Keratinocyte (primary cell): ENCODE data around the gene VAV2. TPM values are rescaled to one million over a fixed set of nuclear protein-coding genes. Genes with fewer than 3 reads are reported as not detected.

Experiments
- DNase-seq: peaks from one replicate; pipeline ENCODE4 v3.0.0-alpha.2; 2011; ENCODE audit warnings: low read depth, missing footprints, low spot score
- FAIRE-seq: peaks from 2 replicates; lab custom pipeline; 2011; peaks lifted over from hg19 to GRCh38; lab: Jason Lieb, UNC
- H2AFZ ChIP-seq: 2 replicates; pipeline ENCODE4 v1.6.0; 2012; ENCODE audit warnings: low read length, control low read depth, inconsistent platforms; ENCODE audit not compliant: control insufficient read depth
- H3K27ac ChIP-seq: 2 replicates; pipeline ENCODE4 v1.5.1; 2011; ENCODE audit warnings: low read length; ENCODE audit not compliant: control insufficient read depth, insufficient read depth
- H3K27me3 ChIP-seq: 3 replicates; pipeline ENCODE4 v1.6.0; 2011; ENCODE audit warnings: low read length; ENCODE audit not compliant: control insufficient read depth, insufficient read depth; ENCODE audit errors: extremely low read depth
- H3K36me3 ChIP-seq, 2 experiments: 2 replicates in 1 of 2; 3 replicates in 1 of 2; pipeline ENCODE4 v1.5.1; 2011; ENCODE audit warnings: low read length in 2 of 2, mild to moderate bottlenecking in 1 of 2; ENCODE audit not compliant: control insufficient read depth in 2 of 2, insufficient read depth in 2 of 2; ENCODE audit errors: extremely low read depth in 1 of 2
- H3K4me1 ChIP-seq: 3 replicates; pipeline ENCODE4 v1.5.1; 2011; ENCODE audit warnings: low read length; ENCODE audit not compliant: control insufficient read depth, insufficient read depth; ENCODE audit errors: extremely low read depth
- H3K4me2 ChIP-seq: 3 replicates; pipeline ENCODE4 v1.6.0; 2011; ENCODE audit warnings: low read depth, low read length; ENCODE audit not compliant: control insufficient read depth, insufficient read depth; ENCODE audit errors: extremely low read depth
- H3K4me3 ChIP-seq, 3 experiments: fragments of 200-600 bp in 1 of 3; sonication (generic) in 1 of 3; 2 replicates in 2 of 3; 3 replicates in 1 of 3; pipeline ENCODE4 v1.5.1; 2011 to 2016; ENCODE audit warnings: low read length in 3 of 3, mild to moderate bottlenecking in 3 of 3, control low read depth in 2 of 3, inconsistent platforms in 1 of 3, low read depth in 1 of 3, mixed read lengths in 1 of 3, mixed run types in 1 of 3, moderate library complexity in 1 of 3; ENCODE audit not compliant: control insufficient read depth in 2 of 3, insufficient read depth in 2 of 3; ENCODE audit errors: extremely low read depth in 1 of 3
- H3K79me2 ChIP-seq: 2 replicates; pipeline ENCODE4 v1.6.0; 2012; ENCODE audit warnings: low read length; ENCODE audit not compliant: control insufficient read depth, insufficient read depth
- H3K9ac ChIP-seq: 3 replicates; pipeline ENCODE4 v1.6.0; 2011; ENCODE audit warnings: low read length; ENCODE audit not compliant: control insufficient read depth, insufficient read depth; ENCODE audit errors: extremely low read depth
- H3K9me1 ChIP-seq: 3 replicates; pipeline ENCODE4 v1.6.0; 2011; ENCODE audit warnings: low read length; ENCODE audit not compliant: control insufficient read depth, insufficient read depth; ENCODE audit errors: extremely low read depth
- H3K9me3 ChIP-seq: 2 replicates; pipeline ENCODE4 v1.5.1; 2012; ENCODE audit warnings: low read depth, low read length; ENCODE audit not compliant: control insufficient read depth
- H4K20me1 ChIP-seq: 3 replicates; pipeline ENCODE4 v1.6.0; 2011; ENCODE audit warnings: low read length; ENCODE audit not compliant: control insufficient read depth, insufficient read depth; ENCODE audit errors: extremely low read depth
- EZH2 ChIP-seq: IDR thresholded peaks from one replicate; pipeline ENCODE4 v1.6.1; 2012; ENCODE audit warnings: inconsistent platforms, mild to moderate bottlenecking, low read length, moderate library complexity
- dilution Hi-C: fragments of 300-500 bp; cut with MboI; formaldehyde crosslinking; loops from one replicate; pipeline ENCODE4 v1.7.0; 2020; ENCODE audit warnings: low sequenced_read_pairs; ENCODE audit not compliant: extremely low pct_ligation_motif_present
- polyA plus RNA-seq, 5 experiments: library from polyadenylated mRNA; depleted of rRNA in 3 of 5; stranded (reverse) in 3 of 5; stranded (forward) in 1 of 5; unstranded in 1 of 5; fragments of >200 nt; gene quantifications; 1 replicate in 1 of 5; 2 replicates in 3 of 5; 3 replicates in 1 of 5; pipeline versions ENCODE4 v1.2.1 to v1.2.3, GENCODE V29; 2011 to 2012; ENCODE audit warnings: missing spikeins in 2 of 5, low read depth in 1 of 5, low replicate concordance in 1 of 5
- TF ChIP-seq, protein P1 (sequence below), 3 experiments: IDR thresholded peaks in 1 of 3; conservative IDR thresholded peaks in 1 of 3; optimal IDR thresholded peaks in 1 of 3; 2 replicates in 2 of 3; 3 replicates in 1 of 3; pipeline versions ENCODE3 to v1.5.1; 2011; ENCODE audit warnings: low read length in 3 of 3, mild to moderate bottlenecking in 3 of 3, moderate library complexity in 2 of 3, control low read depth in 1 of 3, inconsistent platforms in 1 of 3; ENCODE audit not compliant: insufficient read depth in 2 of 3; ENCODE audit errors: extremely low read depth in 1 of 3

The VAV2 gene
- polyA plus RNA-seq, 1 donor (not counting 4 experiments of a cell fraction or from before 2014, with no cell fraction given): 16.4 TPM

DNA sequence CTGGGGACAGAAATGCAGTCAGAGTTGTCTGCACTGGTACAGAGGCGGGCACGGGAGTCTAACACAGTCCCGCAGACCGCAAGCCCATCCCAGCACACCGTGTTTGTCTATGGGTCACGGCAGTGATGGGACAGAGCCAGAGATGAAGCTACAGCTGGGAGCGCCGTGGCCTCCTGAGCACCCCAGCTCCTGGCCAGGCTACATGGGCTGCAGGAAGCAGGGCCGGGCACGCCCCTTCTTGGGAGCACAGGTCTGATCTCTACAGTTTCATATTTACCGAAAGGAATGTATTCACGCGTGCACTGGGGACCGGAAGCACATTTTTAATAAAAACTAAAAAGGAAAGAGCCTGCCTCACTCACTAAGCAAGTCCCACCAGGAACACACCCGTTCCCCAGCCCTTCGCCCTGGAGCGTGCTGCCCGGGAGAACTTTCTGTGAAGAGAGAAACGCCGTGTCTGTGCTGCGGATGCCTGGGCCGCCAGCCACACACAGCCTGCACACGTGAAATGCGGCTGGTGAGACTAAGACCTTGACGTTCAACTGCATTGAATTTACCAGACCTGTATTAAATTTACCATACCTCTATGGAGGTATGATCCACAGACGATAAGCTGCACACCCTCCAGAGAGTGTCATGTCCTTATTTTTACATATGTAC, 81.1 kb downstream of the VAV2 start:
- dilution Hi-C loops: no loop called here
- H3K9me3 ChIP-seq: no peaks in the 10 kb centered on the region
- TF ChIP-seq EZH2: no peak
- TF ChIP-seq, protein P1, sequence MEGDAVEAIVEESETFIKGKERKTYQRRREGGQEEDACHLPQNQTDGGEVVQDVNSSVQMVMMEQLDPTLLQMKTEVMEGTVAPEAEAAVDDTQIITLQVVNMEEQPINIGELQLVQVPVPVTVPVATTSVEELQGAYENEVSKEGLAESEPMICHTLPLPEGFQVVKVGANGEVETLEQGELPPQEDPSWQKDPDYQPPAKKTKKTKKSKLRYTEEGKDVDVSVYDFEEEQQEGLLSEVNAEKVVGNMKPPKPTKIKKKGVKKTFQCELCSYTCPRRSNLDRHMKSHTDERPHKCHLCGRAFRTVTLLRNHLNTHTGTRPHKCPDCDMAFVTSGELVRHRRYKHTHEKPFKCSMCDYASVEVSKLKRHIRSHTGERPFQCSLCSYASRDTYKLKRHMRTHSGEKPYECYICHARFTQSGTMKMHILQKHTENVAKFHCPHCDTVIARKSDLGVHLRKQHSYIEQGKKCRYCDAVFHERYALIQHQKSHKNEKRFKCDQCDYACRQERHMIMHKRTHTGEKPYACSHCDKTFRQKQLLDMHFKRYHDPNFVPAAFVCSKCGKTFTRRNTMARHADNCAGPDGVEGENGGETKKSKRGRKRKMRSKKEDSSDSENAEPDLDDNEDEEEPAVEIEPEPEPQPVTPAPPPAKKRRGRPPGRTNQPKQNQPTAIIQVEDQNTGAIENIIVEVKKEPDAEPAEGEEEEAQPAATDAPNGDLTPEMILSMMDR (optimal IDR thresholded peaks at IDR 0.05 in 1 of 3, IDR thresholded peaks at IDR 0.05 in 1 of 3, conservative IDR thresholded peaks at IDR 0.05 in 1 of 3; ENCODE audit: extremely low read depth in 1 of 3, insufficient read depth in 2 of 3, low read length in 3 of 3): no peak
- peak; percentile 20 for FAIRE-seq
- H4K20me1 ChIP-seq: peaks cover 6% of the 10 kb centered on the region
- H3K4me2 ChIP-seq: peak overlapping the region; percentile 84
- peaks cover 9% of the 10 kb centered on the region for H3K4me1 ChIP-seq
- H3K4me3 ChIP-seq: peak overlapping the region in 2 of 3 experiments; percentile 35 to 46
- H2AFZ ChIP-seq: no peak overlapping the region
- peaks cover 90% of the 10 kb centered on the region for H3K79me2 ChIP-seq
- peaks cover 4% of the 10 kb centered on the region for H3K9me1 ChIP-seq
- peak overlapping the region; percentile 13 for H3K27ac ChIP-seq
- peak; percentile 11 for DNase-seq
- H3K36me3 ChIP-seq: peaks cover 6 to 10% of the 10 kb centered on the region in 2 experiments
- H3K27me3 ChIP-seq: no peaks in the 10 kb centered on the region
- peak overlapping the region; percentile 46 for H3K9ac ChIP-seq

GRCh38 chr9:133906932-133907910, 84.9 kb downstream of the VAV2 start:
- TF ChIP-seq, protein P1 (optimal IDR thresholded peaks at IDR 0.05 in 1 of 3, IDR thresholded peaks at IDR 0.05 in 1 of 3, conservative IDR thresholded peaks at IDR 0.05 in 1 of 3; ENCODE audit: extremely low read depth in 1 of 3, insufficient read depth in 2 of 3, low read length in 3 of 3): no peak
- TF ChIP-seq EZH2: no peak
- no peak overlapping the region for H3K4me2 ChIP-seq

More at GRCh38 chr9:133906932-133907910, 84.9 kb downstream of the VAV2 start:
- H3K27ac ChIP-seq: no peak overlapping the region
- peaks cover 9% of the 10 kb centered on the region for H3K4me1 ChIP-seq
- H3K4me3 ChIP-seq: no peak overlapping the region
- no peak for DNase-seq
- FAIRE-seq: no peak
- no peaks in the 10 kb centered on the region for H3K9me3 ChIP-seq
- H3K9ac ChIP-seq: no peak overlapping the region
- H3K36me3 ChIP-seq: peaks cover 0 to 6% of the 10 kb centered on the region in 2 experiments
- H2AFZ ChIP-seq: no peak overlapping the region
- peaks cover 86% of the 10 kb centered on the region for H3K79me2 ChIP-seq
- dilution Hi-C loops: no loop called here
- H3K9me1 ChIP-seq: peaks cover 4% of the 10 kb centered on the region
- H3K27me3 ChIP-seq: no peaks in the 10 kb centered on the region
- H4K20me1 ChIP-seq: peaks cover 3% of the 10 kb centered on the region
